ENCODE measurements around the gene DCANP1.

DCANP1 gene

DNA sequence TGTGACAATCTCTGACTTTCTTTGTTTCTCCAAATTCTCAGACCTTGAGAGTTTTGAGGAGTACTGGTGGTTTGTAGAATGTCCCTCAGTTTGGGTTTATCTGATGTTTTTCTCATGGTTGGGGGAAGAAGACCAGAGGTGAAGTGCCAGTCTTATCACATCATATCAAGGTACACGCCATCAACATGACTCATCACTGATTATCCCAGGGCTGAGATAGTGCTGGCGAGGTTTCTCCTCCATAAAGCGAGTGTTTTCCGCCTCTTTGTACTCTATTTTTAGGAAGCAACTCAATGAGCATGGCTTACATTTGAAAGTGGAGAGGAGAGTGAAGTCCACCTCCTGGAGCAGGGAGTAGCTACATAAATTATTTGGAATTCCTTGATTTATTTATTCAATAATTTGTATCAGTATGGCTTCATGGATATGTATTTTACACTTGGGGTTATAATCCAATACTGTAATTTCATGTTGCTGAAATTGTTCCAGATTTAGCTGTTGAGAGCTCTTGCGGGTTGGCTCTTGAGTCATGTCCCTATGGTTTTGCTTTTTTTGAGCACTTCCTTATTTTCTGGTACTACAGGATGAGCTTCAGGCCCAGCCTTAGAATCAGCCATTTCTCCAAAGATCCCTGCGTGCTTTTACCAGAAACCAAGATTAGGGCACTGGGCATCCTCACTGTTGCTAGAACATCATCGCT is 23.9 kb downstream of the DCANP1 start:
- no peak for DNase-seq (ENCODE audit: low read depth, low spot score)

DNA sequence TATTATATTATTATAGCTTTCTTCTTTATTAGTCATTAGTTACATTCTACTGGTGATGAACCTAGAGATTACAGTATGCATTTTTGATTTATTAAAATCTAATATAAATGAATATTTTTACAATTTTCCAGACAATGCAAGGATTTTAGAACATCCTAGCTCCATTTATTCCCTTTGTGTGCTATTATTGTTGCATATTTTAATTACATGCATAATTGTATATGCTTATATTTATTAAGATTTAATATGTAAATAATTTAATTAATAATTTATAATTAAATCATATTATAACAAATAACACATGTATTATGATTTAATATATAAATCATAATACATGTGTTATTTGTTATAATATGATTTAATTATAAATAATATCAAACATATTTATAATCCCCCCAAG is 24.7 kb downstream of the DCANP1 start:
- no peak for DNase-seq (ENCODE audit: low read depth, low spot score)

DNA sequence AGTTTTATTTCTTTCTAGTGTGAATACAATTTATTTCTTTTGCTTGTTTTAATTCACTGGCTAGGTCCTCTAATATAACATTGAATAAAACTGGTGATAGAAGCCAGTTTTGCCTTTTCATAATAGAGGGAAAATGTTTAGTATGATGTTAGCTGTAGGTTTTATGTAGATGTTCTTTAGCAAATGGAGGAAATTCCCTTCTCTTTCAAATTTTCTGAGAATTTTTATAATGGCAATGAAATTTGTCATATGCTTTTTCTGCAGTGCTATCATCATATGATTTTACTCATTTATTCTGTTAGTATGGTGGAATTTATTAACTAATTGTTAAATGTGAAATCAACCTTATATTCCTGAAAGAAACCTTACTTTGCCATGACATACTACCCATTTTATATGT is 30.1 kb downstream of the DCANP1 start:
- DNase-seq (ENCODE audit: low read depth, low spot score): no peak

DNA sequence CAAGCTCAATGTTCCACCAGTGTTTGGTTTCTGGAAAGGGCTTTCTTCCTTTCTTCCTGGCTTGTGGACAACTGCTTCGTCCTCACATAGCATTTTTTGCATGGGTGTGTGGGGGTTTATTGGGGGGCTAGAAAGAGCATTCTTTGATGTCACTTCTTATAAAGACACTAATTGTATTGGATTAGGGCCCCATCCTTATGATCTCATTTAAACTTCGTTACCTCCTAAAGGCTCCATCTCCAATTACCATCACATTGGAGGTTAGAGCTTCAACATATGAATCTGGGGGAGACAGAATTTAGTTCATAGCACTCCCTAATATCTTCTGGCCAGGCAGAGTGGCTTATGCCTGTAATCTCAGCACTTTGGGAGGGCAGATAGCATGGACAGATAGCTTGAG is 42.1 kb downstream of the DCANP1 start:
- no peak for DNase-seq (ENCODE audit: low read depth, low spot score)

DNA sequence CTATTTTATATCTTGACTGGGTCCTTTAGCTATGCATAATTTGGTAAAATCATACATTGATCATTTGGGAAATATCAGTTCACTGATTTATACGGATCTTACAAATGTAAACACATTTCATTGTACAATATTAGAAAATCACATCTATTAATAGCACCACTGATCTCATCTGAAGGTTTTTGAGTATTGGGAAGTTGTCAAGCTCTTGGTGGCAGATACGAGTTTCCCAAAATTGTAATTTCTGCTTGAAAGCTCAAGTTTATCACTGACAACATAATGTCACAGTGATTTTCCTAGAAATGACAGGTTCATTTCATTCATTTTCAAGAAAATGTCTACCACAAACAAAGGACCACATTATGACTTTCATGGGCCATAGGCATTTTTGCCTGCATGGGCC is 45.1 kb downstream of the DCANP1 start:
- no peak for DNase-seq (ENCODE audit: low read depth, low spot score)

DNA sequence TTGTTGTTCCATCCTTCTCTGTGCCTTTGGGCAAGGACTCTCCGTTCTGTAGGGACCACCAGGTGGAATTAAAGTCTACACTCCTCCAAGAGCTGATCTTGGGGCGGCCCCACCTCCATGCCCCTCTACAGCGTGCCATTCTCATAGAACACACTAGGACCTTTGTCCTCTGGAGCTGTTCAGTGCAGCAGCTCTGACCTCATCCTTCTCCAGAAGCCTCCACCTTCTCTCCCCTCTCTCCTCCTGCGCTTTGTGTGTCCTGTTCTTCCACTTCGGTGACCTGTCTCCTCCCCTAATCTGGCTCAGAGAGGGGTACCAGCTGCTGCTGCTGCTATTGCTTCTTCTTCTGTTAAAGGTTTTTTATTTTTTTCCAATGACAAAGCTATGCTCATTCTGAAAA is 46.3 kb downstream of the DCANP1 start:
- no peak for DNase-seq (ENCODE audit: low read depth, low spot score)

DNA sequence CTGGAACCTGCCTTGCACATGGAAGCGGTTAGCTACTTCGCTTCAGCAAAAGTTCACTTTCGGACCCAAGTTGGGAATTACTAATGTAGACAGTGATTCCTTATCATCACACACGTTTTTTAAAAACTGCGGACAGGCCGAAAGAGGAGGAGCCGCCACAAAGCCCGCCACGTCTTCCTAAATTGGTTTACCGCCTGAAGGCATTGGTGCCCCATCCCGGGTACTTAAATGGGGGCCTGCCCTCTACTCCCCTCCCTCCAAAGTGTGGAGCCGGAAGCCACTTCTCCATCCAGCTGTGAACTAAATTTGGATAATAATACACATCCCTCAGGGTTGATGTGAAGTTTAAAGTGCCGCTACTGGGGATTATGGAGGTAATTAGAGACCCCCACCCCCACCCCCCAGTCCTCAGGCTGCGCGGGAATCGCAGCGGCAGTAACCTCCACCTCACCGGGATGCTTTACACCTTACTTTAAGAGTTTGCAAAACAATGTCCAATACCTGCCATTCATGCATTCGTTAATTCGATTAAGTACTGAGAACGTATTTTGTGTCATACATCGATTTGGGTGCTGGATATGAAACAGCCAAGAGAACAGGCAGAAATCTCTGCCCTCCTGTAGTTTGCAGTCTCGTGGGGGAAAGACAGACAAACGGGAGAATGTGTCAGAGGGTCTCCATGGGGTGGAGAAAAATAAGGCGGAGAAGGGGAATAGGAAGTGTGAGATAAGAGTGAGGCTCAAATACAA is 47.2 kb downstream of the DCANP1 start:
- no peak for DNase-seq (ENCODE audit: low read depth, low spot score)

DNA sequence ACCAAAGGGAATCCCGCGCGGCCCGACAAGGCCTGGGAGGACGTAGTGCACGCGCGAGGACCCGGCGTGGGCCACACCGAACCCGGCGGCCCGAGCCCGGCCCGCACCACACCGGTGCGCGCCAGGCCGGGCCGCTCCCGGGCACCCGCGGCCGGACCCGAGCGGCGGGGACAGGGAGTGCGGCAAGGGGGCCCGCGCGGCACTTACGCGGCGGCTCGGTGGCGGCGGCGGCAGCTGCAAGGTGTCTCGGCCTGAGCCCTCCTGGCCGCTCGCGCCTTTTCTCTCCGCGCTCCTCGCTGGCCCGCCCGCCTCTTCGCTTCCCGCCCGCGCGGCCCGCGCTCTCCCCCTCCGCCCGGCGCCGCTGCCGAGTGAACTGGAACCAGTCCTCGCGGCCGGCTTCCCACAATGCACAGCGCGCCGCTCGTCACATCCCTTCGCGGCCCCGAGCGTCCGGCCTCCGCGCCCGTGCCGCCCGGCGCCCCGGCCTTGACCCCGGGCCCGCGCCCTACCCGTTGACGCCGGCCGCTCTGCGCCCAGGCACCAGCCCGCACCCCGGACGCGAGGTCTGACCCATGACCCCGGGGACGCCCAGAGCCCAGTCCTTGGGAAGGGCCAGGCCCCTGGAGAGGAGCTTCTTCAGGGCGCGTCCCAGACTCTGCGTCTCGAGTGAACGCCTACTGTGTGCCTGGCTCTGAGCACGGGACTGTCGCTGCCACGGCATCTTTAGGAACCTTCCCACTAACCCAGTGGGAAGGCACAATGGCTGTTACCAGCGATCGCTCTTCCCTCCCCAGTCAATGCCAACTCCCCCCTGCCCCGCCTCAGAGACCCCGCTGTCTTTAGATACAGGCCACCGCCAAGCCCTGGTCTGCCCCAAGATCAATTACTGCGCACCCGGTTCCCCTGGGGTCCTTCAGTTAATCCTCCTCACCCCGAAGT is 48.0 kb downstream of the DCANP1 start, which contains the start of gene MACROH2A1:
MACROH2A1 (minus strand) TSS at position 377 of the 939 bp plus-strand sequence. CDS start 10,138 bp downstream, outside the sequence.
- no peak for DNase-seq (ENCODE audit: low read depth, low spot score)

DNA sequence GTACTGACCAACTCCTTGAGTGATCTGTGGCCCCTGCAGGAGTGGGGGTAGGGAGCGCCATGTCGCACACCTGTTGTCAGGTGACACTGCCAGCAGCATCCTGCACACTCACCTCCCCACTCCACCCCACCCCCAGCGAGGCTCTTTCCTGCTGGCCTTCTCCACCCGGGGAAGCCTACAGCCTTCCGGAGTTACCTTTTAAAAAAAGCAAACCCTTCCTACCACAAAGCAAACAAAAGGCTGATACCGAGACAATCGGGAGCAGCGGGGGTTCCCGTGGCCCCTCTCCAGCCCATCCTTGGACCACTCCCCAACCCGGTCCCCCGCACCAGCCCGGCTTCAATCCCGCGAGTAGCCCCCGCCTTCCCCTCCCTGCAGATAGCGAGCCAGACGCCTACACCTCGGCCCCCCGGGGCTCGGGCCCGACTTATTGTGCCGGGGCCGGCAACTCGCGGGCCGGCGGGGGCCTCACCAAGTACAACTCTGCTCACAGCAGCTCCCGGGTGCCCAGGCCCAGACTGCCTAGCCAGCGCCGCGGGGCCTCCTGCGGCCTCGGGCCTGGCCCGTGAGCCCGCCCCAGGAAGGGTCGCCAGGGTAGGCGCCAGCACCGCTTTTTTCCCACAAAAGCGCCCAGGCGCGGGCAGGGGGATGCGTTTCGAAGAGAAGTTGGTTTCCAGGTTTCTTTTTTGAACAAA is 48.8 kb downstream of the DCANP1 start:
- DNase-seq (ENCODE audit: low read depth, low spot score): no peak

DNA sequence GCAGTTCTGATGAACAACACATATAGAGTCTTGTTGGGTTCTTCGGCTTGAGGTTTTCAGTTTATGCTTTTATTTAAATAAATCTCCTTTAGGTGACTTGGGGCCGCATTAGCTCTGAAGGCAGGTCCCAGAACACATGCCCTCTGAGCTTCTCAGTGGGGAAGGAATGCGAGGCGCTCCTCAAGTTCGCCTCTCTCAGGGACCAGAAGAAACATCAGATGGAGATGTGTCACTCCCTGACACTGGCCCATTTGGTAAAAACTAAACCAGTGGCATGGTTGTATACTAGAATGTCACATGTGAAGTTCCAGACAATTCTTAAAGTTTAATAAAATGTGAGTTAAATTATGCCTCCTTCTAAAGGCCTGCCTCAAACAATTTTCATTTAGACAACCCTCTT is 50.1 kb downstream of the DCANP1 start:
- no peak for DNase-seq (ENCODE audit: low read depth, low spot score)

DNA sequence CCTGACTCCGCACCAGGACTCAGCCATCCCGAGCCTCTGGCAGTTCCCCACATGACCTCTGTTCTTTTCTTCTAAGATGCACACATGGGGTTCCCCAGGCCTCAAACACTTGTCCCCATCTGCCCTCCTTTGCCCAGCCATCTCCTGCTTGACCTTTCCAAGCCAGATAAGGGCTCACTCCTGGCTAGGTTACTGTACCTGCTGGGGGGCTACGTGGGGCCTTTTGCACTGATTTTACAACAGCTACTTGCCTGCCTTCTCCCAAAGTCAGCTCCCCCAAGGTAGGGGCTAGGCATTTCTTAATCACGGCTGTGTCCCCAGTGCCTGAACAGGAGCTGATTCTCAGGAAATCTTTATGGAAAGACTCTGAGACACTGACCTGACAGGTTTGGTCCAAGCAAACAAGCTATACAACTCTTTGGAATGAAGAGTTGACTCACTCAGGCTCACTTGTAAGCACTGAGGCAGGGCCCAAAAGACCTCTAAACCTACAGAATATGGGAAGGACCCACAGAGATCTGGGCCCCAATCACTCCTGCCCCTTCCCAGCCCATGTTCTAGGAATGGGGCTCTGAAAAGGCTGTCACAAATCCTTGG is 50.6 kb downstream of the DCANP1 start:
- no peak for DNase-seq (ENCODE audit: low read depth, low spot score)

DNA sequence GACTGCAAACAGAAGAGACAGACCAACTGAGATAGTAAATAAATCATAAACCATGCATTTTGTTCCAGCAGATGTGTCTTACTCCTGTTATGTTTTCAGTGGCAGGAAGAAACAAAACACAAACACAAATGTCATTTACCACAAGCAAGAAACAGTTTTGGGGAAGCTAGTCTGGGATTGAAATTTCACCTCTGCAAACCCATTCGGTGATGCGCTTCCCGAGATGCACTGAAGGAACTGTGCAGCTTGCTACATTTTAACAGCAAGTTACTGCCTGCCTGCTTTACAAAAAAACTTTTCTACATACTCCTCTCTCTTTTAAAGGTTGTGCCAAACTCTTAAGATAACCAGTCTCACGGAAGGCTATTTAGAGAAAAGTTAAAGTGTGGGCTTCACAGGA is 51.3 kb downstream of the DCANP1 start:
- no peak for DNase-seq (ENCODE audit: low read depth, low spot score)

DNA sequence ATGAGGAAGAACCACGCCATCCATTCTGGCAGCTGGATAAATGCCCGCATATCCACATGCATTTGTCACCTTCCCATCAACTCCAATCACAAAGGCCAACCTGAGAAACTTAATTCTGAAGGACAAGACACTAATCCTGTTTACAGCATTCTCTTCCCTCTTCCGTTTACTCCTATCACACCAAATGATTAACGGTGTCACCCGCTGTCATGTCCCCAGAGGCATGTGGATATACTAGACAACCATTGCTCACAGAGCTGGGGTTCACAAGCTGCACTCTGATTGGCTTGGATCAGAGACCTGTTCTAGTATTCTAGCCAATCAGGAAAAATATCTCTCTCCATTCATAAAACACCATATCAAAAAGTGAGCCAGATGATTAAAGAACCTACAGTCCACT is 51.7 kb downstream of the DCANP1 start:
- no peak for DNase-seq (ENCODE audit: low read depth, low spot score)

All from smooth muscle cell of the brain vasculature (primary cell).